K562 (cell line): ENCODE measurements around the gene COL26A1. TPM values are rescaled to one million over a fixed set of nuclear protein-coding genes. Genes with fewer than 3 reads are reported as not detected.
A peak's percentile ranks its signal among the peaks of the same experiment; 100 is the strongest.

Experiments
- ATAC-seq: fragments of 200-7000 bp; cut with Tn5 transposase; 3 replicates; pipeline ENCODE4 v1.9.1; 2020; ENCODE audit warnings: moderate library complexity
- BruUV-seq: library from RNA; stranded (reverse); fragments of 400-500 nt; replicated peaks from 2 replicates; lab custom pipeline; 2021; lab: Mats Ljungman, UMichigan
- CTCF ChIA-PET: fragments of 300-600 bp; formaldehyde crosslinking; extraction: SDS; loops from one replicate; lab custom pipeline; 2021; ENCODE audit warnings: low intra/inter-chr PET ratio; lab: Yijun Ruan, JAX
- POLR2A ChIA-PET: fragments of 300-600, 350-650 bp; sonication (Branson Sonifier 250); formaldehyde crosslinking; extraction: SDS; loops from one replicate; lab custom pipeline; 2021; ENCODE audit warnings: antibody characterized with exemption, inconsistent platforms; lab: Yijun Ruan, JAX
- DNase-seq, 4 experiments: peaks; one replicate each; pipeline versions ENCODE4 v3.0.0 to v3.0.0-alpha.2; 2011 to 2018; ENCODE audit warnings: low spot score in 3 of 4, mixed read lengths in 3 of 4; ENCODE audit errors: extremely low read depth in 1 of 4
- FAIRE-seq: peaks from 2 replicates; lab custom pipeline; 2011; peaks lifted over from hg19 to GRCh38; lab: Jason Lieb, UNC
- H2AFZ ChIP-seq: 2 replicates; pipeline ENCODE4 v1.6.0; 2011; ENCODE audit warnings: low read depth, low read length, control low read depth, inconsistent platforms
- H3K27ac ChIP-seq: fragments of 200-600 bp; 3 replicates; pipeline ENCODE4 v1.8.0; 2011; ENCODE audit warnings: low read depth, mild to moderate bottlenecking, control low read depth, inconsistent platforms, low read length, moderate library complexity, mixed read lengths; ENCODE audit errors: extremely low read depth
- H3K27me3 ChIP-seq, 2 experiments: fragments of 300-600 bp in 1 of 2; 2 replicates in 1 of 2; 3 replicates in 1 of 2; pipeline versions ENCODE4 v1.6.0 to v1.8.0; 2011; ENCODE audit warnings: inconsistent platforms in 2 of 2, low read length in 2 of 2, mild to moderate bottlenecking in 1 of 2, mixed read lengths in 1 of 2, moderate library complexity in 1 of 2; ENCODE audit not compliant: control insufficient read depth in 2 of 2, insufficient read depth in 2 of 2
- H3K36me3 ChIP-seq: fragments of 300-600 bp; 3 replicates; pipeline ENCODE4 v1.8.0; 2011; ENCODE audit warnings: mild to moderate bottlenecking, low read length, inconsistent platforms; ENCODE audit not compliant: control insufficient read depth, insufficient read depth
- H3K4me1 ChIP-seq, 2 experiments: fragments of 200-600 bp in 1 of 2; replicated peaks in 1 of 2; 2 replicates in 1 of 2; 3 replicates in 1 of 2; pipeline versions ENCODE4 v1.5.1 to v1.8.0; 2011; ENCODE audit warnings: inconsistent platforms in 2 of 2, low read length in 2 of 2, mild to moderate bottlenecking in 1 of 2, mixed read lengths in 1 of 2, moderate library complexity in 1 of 2; ENCODE audit not compliant: control insufficient read depth in 2 of 2, insufficient read depth in 2 of 2
- H3K4me2 ChIP-seq: 2 replicates; pipeline ENCODE4 v1.6.1; 2011; ENCODE audit warnings: low read length, control low read depth, inconsistent platforms, mixed read lengths; ENCODE audit not compliant: insufficient read depth
- H3K4me3 ChIP-seq: fragments of 200-600 bp; sonication (generic), shearing (Covaris generic); 2 replicates; pipeline ENCODE4 v1.5.1; 2016; ENCODE audit warnings: control low read depth, inconsistent platforms
- H3K79me2 ChIP-seq: fragments of 200-600 bp; 3 replicates; pipeline ENCODE4 v1.8.0; 2011; ENCODE audit warnings: low read length, inconsistent platforms; ENCODE audit not compliant: control insufficient read depth, insufficient read depth
- H3K9ac ChIP-seq, 2 experiments: 2 replicates each; pipeline versions ENCODE4 v1.6.0 to v1.6.1; 2011; ENCODE audit warnings: low read depth in 2 of 2, low read length in 2 of 2, control low read depth in 1 of 2, inconsistent platforms in 1 of 2, mild to moderate bottlenecking in 1 of 2, mixed read lengths in 1 of 2; ENCODE audit not compliant: insufficient read depth in 1 of 2
- H3K9me1 ChIP-seq: one replicate; pipeline ENCODE4 v1.6.0; 2011; ENCODE audit warnings: inconsistent platforms, mild to moderate bottlenecking, low read length, moderate library complexity; ENCODE audit not compliant: control insufficient read depth, insufficient read depth
- H3K9me3 ChIP-seq: replicated peaks from 2 replicates; pipeline ENCODE4 v1.5.1; 2011; ENCODE audit warnings: low read depth, low read length, inconsistent platforms; ENCODE audit not compliant: control insufficient read depth, insufficient read depth
- H4K20me1 ChIP-seq: replicated peaks from 2 replicates; pipeline ENCODE4 v1.6.1; 2011; ENCODE audit warnings: low read length, inconsistent platforms, mixed read lengths; ENCODE audit not compliant: control insufficient read depth, insufficient read depth
- JUNB ChIP-seq: fragments of 450-650 bp; formaldehyde crosslinking; conservative IDR thresholded peaks from 2 replicates; pipeline ENCODE4 v1.4.0; 2020; ENCODE audit warnings: mild to moderate bottlenecking
- MAX ChIP-seq: sonication (generic); formaldehyde crosslinking; IDR thresholded peaks from 2 replicates; pipeline ENCODE4 v1.9.0; 2022; ENCODE audit warnings: mild to moderate bottlenecking, missing genetic modification reagents
- RB1 ChIP-seq: fragments of 450-650 bp; IDR thresholded peaks from 2 replicates; pipeline ENCODE4 v1.6.1; 2017; ENCODE audit warnings: low read depth, mild to moderate bottlenecking
- XRCC3 ChIP-seq: fragments of 450-650 bp; IDR thresholded peaks from 2 replicates; pipeline ENCODE4 v1.6.1; 2017; ENCODE audit warnings: mild to moderate bottlenecking, moderate library complexity
- ZNF174 ChIP-seq: fragments of 250-450 bp; sonication (Bioruptor Pico); IDR thresholded peaks from 2 replicates; pipeline ENCODE4 v1.4.0; 2020; ENCODE audit warnings: mild to moderate bottlenecking
- ZNF197 ChIP-seq: fragments of 200-800 bp; sonication (Bioruptor generic); IDR thresholded peaks from 2 replicates; pipeline ENCODE4 v1.6.1; 2016; ENCODE audit warnings: low read depth, missing genetic modification characterization, missing compliant biosample characterization
- WGBS: fragments of 100-300 bp; shearing (Covaris generic); methylation state at CpG from one replicate; pipeline ENCODE4 v1.1.6; 2016; ENCODE audit warnings: low coverage, mixed read lengths; ENCODE audit not compliant: insufficient coverage; ENCODE audit errors: missing lambda C conversion rate; 5-methylcytosine and 5-hydroxymethylcytosine counted together
- in situ Hi-C: fragments of 300-500 bp; cut with MboI; formaldehyde crosslinking; loops from 4 replicates; pipeline ENCODE4 v1.15.0; 2018; ENCODE audit warnings: inconsistent platforms, mixed read lengths
- intact Hi-C: fragments of 100-400 bp; cut with micrococcal nuclease; formaldehyde crosslinking; loops from 2 replicates; pipeline ENCODE4 v1.14.2; 2022
- polyA plus RNA-seq, 8 experiments: library from polyadenylated mRNA; depleted of rRNA in 4 of 8; stranded (reverse) in 5 of 8; unstranded in 3 of 8; fragments of >200 nt; fragmentation: Nextera tagmentation in 2 of 8; fragmentation: Illumina TruSeq in 1 of 8; extraction: Ambion mirVana in 2 of 8; extraction: Trizol in 1 of 8; gene quantifications; 2 replicates each; pipeline versions ENCODE4 v1.2.1 to v1.2.3, GENCODE V29; 2011 to 2014; ENCODE audit warnings: inconsistent platforms in 1 of 8, missing spikeins in 1 of 8
- total RNA-seq, 7 experiments: library from RNA; depleted of rRNA in 6 of 7; stranded (reverse); fragments of >200 nt in 6 of 7; fragmentation: Illumina TruSeq in 2 of 7; extraction: Trizol in 2 of 7; gene quantifications; 2 replicates each; pipeline versions ENCODE4 v1.2.1 to v1.2.3, GENCODE V29; 2011 to 2021; ENCODE audit warnings: low replicate concordance in 1 of 7
- TF ChIP-seq, protein P1 (sequence below): sonication (generic); formaldehyde crosslinking; IDR thresholded peaks from 2 replicates; pipeline ENCODE4 v1.5.0; 2020; ENCODE audit warnings: missing genetic modification reagents
- TF ChIP-seq, protein P2 (sequence below): fragments of 200-800 bp; sonication (Bioruptor generic); IDR thresholded peaks from 2 replicates; pipeline ENCODE4 v1.6.1; 2017; ENCODE audit warnings: missing genetic modification characterization, missing compliant biosample characterization

The COL26A1 gene
- total and polyA plus RNA-seq, 9 of the 15 experiments (the other 6 are each of a cell fraction or from before 2014, with no cell fraction given), result 0.04 to 0.39 (median 0.07) TPM; not detected in 5

DNA sequence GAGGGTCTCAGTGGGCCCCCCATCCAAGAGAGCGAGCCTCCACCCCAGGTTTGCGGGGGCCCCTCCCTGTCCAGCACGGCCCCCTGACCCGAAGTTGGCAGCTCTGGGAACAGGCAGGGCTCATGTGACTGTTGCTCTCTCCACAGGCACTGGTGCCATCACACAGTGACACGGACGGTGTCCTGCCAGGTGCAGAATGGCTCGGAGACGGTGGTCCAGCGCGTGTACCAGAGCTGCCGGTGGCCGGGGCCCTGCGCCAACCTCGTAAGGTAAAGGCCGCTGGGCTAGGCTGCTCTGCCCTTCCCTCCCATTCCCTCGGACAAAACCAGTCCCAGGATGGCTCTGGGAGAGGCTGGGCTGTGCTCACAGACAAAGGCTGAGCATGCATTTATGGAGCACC is 57.2 kb downstream of the COL26A1 start:
- H3K9me3 ChIP-seq, result no peaks in the 10 kb centered on the region
- H4K20me1 ChIP-seq, result 0 out of 2 replicates have a peak, but pooled peaks cover 4% of the 10 kb centered on the region
- no peak overlapping the region for H2AFZ ChIP-seq
- TF ChIP-seq, protein P1, sequence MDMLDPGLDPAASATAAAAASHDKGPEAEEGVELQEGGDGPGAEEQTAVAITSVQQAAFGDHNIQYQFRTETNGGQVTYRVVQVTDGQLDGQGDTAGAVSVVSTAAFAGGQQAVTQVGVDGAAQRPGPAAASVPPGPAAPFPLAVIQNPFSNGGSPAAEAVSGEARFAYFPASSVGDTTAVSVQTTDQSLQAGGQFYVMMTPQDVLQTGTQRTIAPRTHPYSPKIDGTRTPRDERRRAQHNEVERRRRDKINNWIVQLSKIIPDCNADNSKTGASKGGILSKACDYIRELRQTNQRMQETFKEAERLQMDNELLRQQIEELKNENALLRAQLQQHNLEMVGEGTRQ (CRISPR knock-in tag), result 0 out of 2 replicates have a peak, but pooled peaks have one; percentile 1
- TF ChIP-seq MAX (0 out of 2 replicates have a peak, but pooled peaks have one; percentile 2), RB1 (no peak)
- in situ Hi-C loops, result no loop called here
- H3K9ac ChIP-seq, result no peak overlapping the region
- H3K27ac ChIP-seq, result no peak overlapping the region
- DNase-seq (no peak), ATAC-seq (no peak), FAIRE-seq (no peak)
- ChIA-PET POLR2A (no interaction called here), CTCF (no interaction called here)
- intact Hi-C loops, result loop anchor here (10.0 kb wide), 1 partner anchor 55 kb away; the partner anchor contains the start of gene COL26A1
- H3K79me2 ChIP-seq, result no peaks in the 10 kb centered on the region
- H3K4me3 ChIP-seq, result no peak overlapping the region
- peaks cover 24 to 56% of the 10 kb centered on the region in 2 experiments for H3K27me3 ChIP-seq
- 15% methylated on average over 16 of the region's 16 CpGs for WGBS
- H3K4me1 ChIP-seq, result peaks cover 0 to 7% of the 10 kb centered on the region in 2 experiments; a peak in 2 of 5 replicates
- H3K4me2 ChIP-seq, result no peak overlapping the region
- H3K9me1 ChIP-seq, result no peaks in the 10 kb centered on the region
- no peaks in the 10 kb centered on the region for H3K36me3 ChIP-seq
- no TSS peak for BruUV-seq

DNA sequence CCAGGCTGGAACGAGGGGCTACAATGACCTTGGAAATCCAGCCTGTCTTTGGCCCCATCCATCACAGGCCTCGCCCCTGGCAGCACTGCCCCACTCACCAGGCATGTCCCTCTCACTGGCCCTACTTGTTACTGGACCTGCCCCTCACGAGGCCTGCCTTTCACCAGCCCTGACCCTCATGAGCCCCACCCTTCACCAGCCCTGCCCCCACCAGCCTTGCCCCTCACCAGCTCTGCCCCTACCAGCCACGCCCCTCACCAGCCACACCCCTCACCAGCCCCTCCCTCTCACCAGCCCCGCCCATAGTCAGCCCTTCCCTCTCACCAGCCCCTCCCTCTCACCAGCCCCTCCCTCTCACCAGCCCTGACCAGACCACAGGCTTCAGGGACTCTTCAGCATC is 57.8 kb downstream of the COL26A1 start:
- FAIRE-seq, result no peak
- in situ Hi-C loops (no loop called here), intact Hi-C loops (no loop called here)
- Histone ChIP-seq H2AFZ (no peak overlapping the region), H3K27ac (no peak overlapping the region), H4K20me1 (0 out of 2 replicates have a peak, but pooled peaks cover 4% of the 10 kb centered on the region), H3K9me3 (no peaks in the 10 kb centered on the region), H3K79me2 (no peaks in the 10 kb centered on the region), H3K27me3 (peaks cover 25 to 62% of the 10 kb centered on the region in 2 experiments), H3K9ac (no peak overlapping the region), H3K36me3 (no peaks in the 10 kb centered on the region), H3K4me1 (peaks cover 0 to 7% of the 10 kb centered on the region in 2 experiments; a peak in 2 of 5 replicates), H3K9me1 (no peaks in the 10 kb centered on the region), H3K4me2 (no peak overlapping the region), H3K4me3 (no peak overlapping the region)
- WGBS, result 14% methylated on average over 3 of the region's 5 CpGs
- TF ChIP-seq ZNF197 (CRISPR knock-in tag) (no peak), ZNF174 (CRISPR knock-in tag) (no peak), JUNB (CRISPR knock-in tag) (no peak), XRCC3 (no peak)
- TF ChIP-seq, protein P2, sequence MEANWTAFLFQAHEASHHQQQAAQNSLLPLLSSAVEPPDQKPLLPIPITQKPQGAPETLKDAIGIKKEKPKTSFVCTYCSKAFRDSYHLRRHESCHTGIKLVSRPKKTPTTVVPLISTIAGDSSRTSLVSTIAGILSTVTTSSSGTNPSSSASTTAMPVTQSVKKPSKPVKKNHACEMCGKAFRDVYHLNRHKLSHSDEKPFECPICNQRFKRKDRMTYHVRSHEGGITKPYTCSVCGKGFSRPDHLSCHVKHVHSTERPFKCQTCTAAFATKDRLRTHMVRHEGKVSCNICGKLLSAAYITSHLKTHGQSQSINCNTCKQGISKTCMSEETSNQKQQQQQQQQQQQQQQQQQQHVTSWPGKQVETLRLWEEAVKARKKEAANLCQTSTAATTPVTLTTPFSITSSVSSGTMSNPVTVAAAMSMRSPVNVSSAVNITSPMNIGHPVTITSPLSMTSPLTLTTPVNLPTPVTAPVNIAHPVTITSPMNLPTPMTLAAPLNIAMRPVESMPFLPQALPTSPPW (CRISPR knock-in tag), result peak; percentile 47
- ChIA-PET CTCF (no interaction called here), POLR2A (no interaction called here)
- BruUV-seq, result no TSS peak
- peak; percentile 99 for ATAC-seq
- DNase-seq, result peak; percentile 58 to 85 (median 75)
